SU-DHL-6 (cell line): Measurements from ENCODE around the gene ALDH18A1.

Experiments
- H2AFZ ChIP-seq: fragments of 200-600 bp; sonication (generic); 2 replicates; pipeline ENCODE4 v1.6.1; 2014; ENCODE audit warnings: low read depth, mild to moderate bottlenecking, moderate library complexity, mixed read lengths, antibody characterized with exemption, low read length; ENCODE audit not compliant: severe bottlenecking
- H3F3A ChIP-seq: fragments of 200-600 bp; shearing (Covaris generic); 2 replicates; pipeline ENCODE4 v1.6.0; 2016; ENCODE audit warnings: antibody characterized with exemption, mild to moderate bottlenecking; ENCODE audit not compliant: insufficient read depth
- H3K27ac ChIP-seq: fragments of 200-600 bp; sonication (generic); 2 replicates; pipeline ENCODE4 v1.5.1; 2016; ENCODE audit warnings: low read depth, mild to moderate bottlenecking, low read length, moderate library complexity, mixed read lengths
- H3K27me3 ChIP-seq: fragments of 200-600 bp; sonication (generic), shearing (Covaris generic); 2 replicates; pipeline ENCODE4 v1.6.0; 2014; ENCODE audit warnings: mild to moderate bottlenecking, low read length
- H3K36me3 ChIP-seq: fragments of 200-600 bp; sonication (generic); 2 replicates; pipeline ENCODE4 v1.6.1; 2014; ENCODE audit warnings: mild to moderate bottlenecking, low read length, mixed read lengths
- H3K4me2 ChIP-seq: fragments of 300-600, 200-600 bp; shearing (Covaris generic), sonication (generic); 2 replicates; pipeline ENCODE4 v1.6.0; 2014; ENCODE audit warnings: low read length, low read depth, mild to moderate bottlenecking; ENCODE audit not compliant: poor library complexity, severe bottlenecking
- H3K4me3 ChIP-seq: fragments of 200-600 bp; sonication (generic); 2 replicates; pipeline ENCODE4 v1.5.1; 2014; ENCODE audit warnings: antibody characterized with exemption, low read length, mild to moderate bottlenecking, mixed read lengths; ENCODE audit not compliant: insufficient read depth, poor library complexity, severe bottlenecking
- H3K79me2 ChIP-seq: fragments of 200-600 bp; sonication (generic); 2 replicates; pipeline ENCODE4 v1.6.1; 2014; ENCODE audit warnings: mild to moderate bottlenecking, low read length, moderate library complexity; ENCODE audit not compliant: insufficient read depth
- H3K9ac ChIP-seq: fragments of 200-600 bp; sonication (generic); 2 replicates; pipeline ENCODE4 v1.7.0; 2014; ENCODE audit warnings: mild to moderate bottlenecking, low read length
- H3K9me2 ChIP-seq: fragments of 200-600 bp; sonication (generic); replicated peaks from 2 replicates; pipeline ENCODE4 v1.6.1; 2014; ENCODE audit warnings: low read length; ENCODE audit not compliant: insufficient read depth
- H3K9me3 ChIP-seq: fragments of 200-600 bp; sonication (generic); 2 replicates; pipeline ENCODE4 v1.6.1; 2014; ENCODE audit warnings: low read length, mixed read lengths; ENCODE audit not compliant: insufficient read depth
- H4K20me1 ChIP-seq: fragments of 200-600 bp; sonication (generic); 2 replicates; pipeline ENCODE4 v1.6.1; 2014; ENCODE audit warnings: low read depth, mild to moderate bottlenecking, antibody characterized with exemption, low read length, moderate library complexity, mixed read lengths
- EZH2phosphoT487 ChIP-seq: fragments of 200-600 bp; sonication (generic), shearing (Covaris generic); conservative IDR thresholded peaks from 2 replicates; pipeline ENCODE4 v1.6.1; 2018; ENCODE audit warnings: mild to moderate bottlenecking, antibody characterized with exemption, low read length, moderate library complexity, mixed read lengths
- TF ChIP-seq, protein P1 (sequence below): fragments of 200-600 bp; sonication (generic); IDR thresholded peaks from one replicate; pipeline ENCODE4 v1.5.1; 2017; ENCODE audit warnings: antibody characterized with exemption, mild to moderate bottlenecking, low read length, moderate library complexity; ENCODE audit not compliant: insufficient read depth, poor library complexity, severe bottlenecking

The ALDH18A1 gene

DNA sequence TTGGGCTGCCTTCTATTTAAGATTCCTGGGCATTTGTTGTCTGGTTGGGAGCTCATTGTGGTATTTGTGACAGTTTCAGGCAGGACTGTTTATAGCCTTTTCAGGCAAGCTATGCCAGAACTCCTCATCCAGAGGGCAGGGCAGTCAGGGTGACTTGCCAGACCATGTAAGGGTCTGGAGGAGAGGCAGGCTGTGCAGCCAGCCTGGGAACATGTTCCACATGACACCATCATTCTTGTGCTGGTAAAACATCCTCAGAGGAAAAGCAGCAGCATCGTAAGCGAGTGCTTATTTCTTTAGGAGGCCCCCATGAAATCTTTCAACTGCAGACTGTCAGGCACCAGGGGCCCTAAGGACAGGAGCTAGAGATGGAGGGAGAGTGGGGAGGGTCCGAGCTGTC lies 51.3 kb downstream of the ALDH18A1 start:
- H3K9me2 ChIP-seq: no peaks in the 10 kb centered on the region
- no peaks in the 10 kb centered on the region for H4K20me1 ChIP-seq
- no peaks in the 10 kb centered on the region for H3F3A ChIP-seq
- H3K4me3 ChIP-seq: no peak overlapping the region
- no peaks in the 10 kb centered on the region for H3K9me3 ChIP-seq
- no peaks in the 10 kb centered on the region for H3K79me2 ChIP-seq
- TF ChIP-seq, protein P1, sequence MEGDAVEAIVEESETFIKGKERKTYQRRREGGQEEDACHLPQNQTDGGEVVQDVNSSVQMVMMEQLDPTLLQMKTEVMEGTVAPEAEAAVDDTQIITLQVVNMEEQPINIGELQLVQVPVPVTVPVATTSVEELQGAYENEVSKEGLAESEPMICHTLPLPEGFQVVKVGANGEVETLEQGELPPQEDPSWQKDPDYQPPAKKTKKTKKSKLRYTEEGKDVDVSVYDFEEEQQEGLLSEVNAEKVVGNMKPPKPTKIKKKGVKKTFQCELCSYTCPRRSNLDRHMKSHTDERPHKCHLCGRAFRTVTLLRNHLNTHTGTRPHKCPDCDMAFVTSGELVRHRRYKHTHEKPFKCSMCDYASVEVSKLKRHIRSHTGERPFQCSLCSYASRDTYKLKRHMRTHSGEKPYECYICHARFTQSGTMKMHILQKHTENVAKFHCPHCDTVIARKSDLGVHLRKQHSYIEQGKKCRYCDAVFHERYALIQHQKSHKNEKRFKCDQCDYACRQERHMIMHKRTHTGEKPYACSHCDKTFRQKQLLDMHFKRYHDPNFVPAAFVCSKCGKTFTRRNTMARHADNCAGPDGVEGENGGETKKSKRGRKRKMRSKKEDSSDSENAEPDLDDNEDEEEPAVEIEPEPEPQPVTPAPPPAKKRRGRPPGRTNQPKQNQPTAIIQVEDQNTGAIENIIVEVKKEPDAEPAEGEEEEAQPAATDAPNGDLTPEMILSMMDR: no peak
- no peak for TF ChIP-seq EZH2phosphoT487
- H3K36me3 ChIP-seq: no peaks in the 10 kb centered on the region
- no peak overlapping the region for H3K27ac ChIP-seq
- no peak overlapping the region for H3K4me2 ChIP-seq
- H3K9ac ChIP-seq: no peak overlapping the region
- H2AFZ ChIP-seq: no peak overlapping the region
- no peaks in the 10 kb centered on the region for H3K27me3 ChIP-seq

DNA sequence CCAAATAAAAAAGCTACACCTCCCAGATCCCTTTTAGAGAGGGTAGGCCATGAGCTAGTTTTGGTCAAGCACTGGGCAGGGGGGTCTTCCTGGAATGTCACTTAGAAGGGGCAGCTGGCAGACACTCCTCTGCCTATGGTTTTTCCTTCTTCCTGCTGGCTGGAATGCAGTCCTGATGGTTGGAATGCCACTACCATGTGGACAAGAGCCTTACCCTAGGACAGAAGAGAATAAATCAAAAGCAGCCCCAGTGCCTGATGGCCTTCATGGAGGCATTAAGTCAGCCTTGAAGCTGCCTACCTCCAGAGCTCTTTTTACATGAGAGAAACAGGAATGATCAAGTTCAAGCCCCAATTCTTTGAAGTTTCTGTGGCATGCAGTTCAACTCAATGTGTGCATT lies 51.9 kb downstream of the ALDH18A1 start:
- no peaks in the 10 kb centered on the region for H3K36me3 ChIP-seq
- TF ChIP-seq EZH2phosphoT487: no peak
- TF ChIP-seq, protein P1: no peak

GRCh38 chr10:95602382-95602781 lies 54.1 kb downstream of the ALDH18A1 start:
- H3K9ac ChIP-seq: no peak overlapping the region
- no peaks in the 10 kb centered on the region for H3F3A ChIP-seq
- H3K4me3 ChIP-seq: no peak overlapping the region
- H3K9me3 ChIP-seq: no peaks in the 10 kb centered on the region
- TF ChIP-seq, protein P1: no peak
- no peak for TF ChIP-seq EZH2phosphoT487
- no peaks in the 10 kb centered on the region for H4K20me1 ChIP-seq
- H3K27me3 ChIP-seq: no peaks in the 10 kb centered on the region
- H3K79me2 ChIP-seq: no peaks in the 10 kb centered on the region
- H2AFZ ChIP-seq: no peak overlapping the region
- no peaks in the 10 kb centered on the region for H3K9me2 ChIP-seq
- H3K36me3 ChIP-seq: no peaks in the 10 kb centered on the region
- no peak overlapping the region for H3K27ac ChIP-seq
- no peak overlapping the region for H3K4me2 ChIP-seq

More for the DNA sequence above, 51.9 kb downstream of the ALDH18A1 start:
- no peak overlapping the region for H2AFZ ChIP-seq
- no peak overlapping the region for H3K4me3 ChIP-seq
- no peak overlapping the region for H3K9ac ChIP-seq
- no peak overlapping the region for H3K27ac ChIP-seq
- no peaks in the 10 kb centered on the region for H3K9me2 ChIP-seq
- H3K4me2 ChIP-seq: no peak overlapping the region
- H3F3A ChIP-seq: no peaks in the 10 kb centered on the region
- no peaks in the 10 kb centered on the region for H4K20me1 ChIP-seq
- H3K79me2 ChIP-seq: no peaks in the 10 kb centered on the region
- no peaks in the 10 kb centered on the region for H3K9me3 ChIP-seq
- H3K27me3 ChIP-seq: no peaks in the 10 kb centered on the region
